Measurements from ENCODE around the gene GALNT12.

GALNT12 gene

GRCh38 chr9:98856982-98857381, 49.5 kb downstream of the GALNT12 start:
- Histone ChIP-seq H3K4me3 (ENCODE audit: insufficient read depth, low read depth, low read length) (no peak overlapping the region), H3K27ac (ENCODE audit: insufficient read depth, low read depth, low read length, poor library complexity, severe bottlenecking) (no peak overlapping the region), H3K9me3 (ENCODE audit: control insufficient read depth, low read length) (no peaks in the 10 kb centered on the region), H3K36me3 (ENCODE audit: control insufficient read depth, insufficient read depth, low read length) (no peaks in the 10 kb centered on the region), H3K4me1 (ENCODE audit: control insufficient read depth, insufficient read depth, low read length) (no peaks in the 10 kb centered on the region), H3K27me3 (ENCODE audit: control insufficient read depth, insufficient read depth, low read length, poor library complexity, severe bottlenecking) (no peaks in the 10 kb centered on the region)
- WGBS, 2 experiments: 92 to 94% methylated on average over 5 of the region's 5 CpGs

- no peaks in the 10 kb centered on the region for H3K36me3 ChIP-seq (ENCODE audit: control insufficient read depth, insufficient read depth, low read length)
- no peaks in the 10 kb centered on the region for H3K9me3 ChIP-seq (ENCODE audit: control insufficient read depth, low read length)
- 84 to 87% methylated on average over 5 of the region's 5 CpGs for WGBS, 2 experiments
- no peak overlapping the region for H3K27ac ChIP-seq (ENCODE audit: insufficient read depth, low read depth, low read length, poor library complexity, severe bottlenecking)
- no peaks in the 10 kb centered on the region for H3K27me3 ChIP-seq (ENCODE audit: control insufficient read depth, insufficient read depth, low read length, poor library complexity, severe bottlenecking)
- H3K4me1 ChIP-seq (ENCODE audit: control insufficient read depth, insufficient read depth, low read length): no peaks in the 10 kb centered on the region
- no peak overlapping the region for H3K4me3 ChIP-seq (ENCODE audit: insufficient read depth, low read depth, low read length)
These were observed 52.5 kb downstream of the GALNT12 start for GRCh38 chr9:98859941-98860340.

GRCh38 chr9:98860871-98861293, 53.4 kb downstream of the GALNT12 start:
- WGBS, 2 experiments: 72 to 77% methylated on average over 5 of the region's 5 CpGs
- H3K27ac ChIP-seq (ENCODE audit: insufficient read depth, low read depth, low read length, poor library complexity, severe bottlenecking): no peak overlapping the region
- H3K27me3 ChIP-seq (ENCODE audit: control insufficient read depth, insufficient read depth, low read length, poor library complexity, severe bottlenecking): no peaks in the 10 kb centered on the region
- no peak overlapping the region for H3K4me3 ChIP-seq (ENCODE audit: insufficient read depth, low read depth, low read length)
- no peaks in the 10 kb centered on the region for H3K36me3 ChIP-seq (ENCODE audit: control insufficient read depth, insufficient read depth, low read length)
- H3K4me1 ChIP-seq (ENCODE audit: control insufficient read depth, insufficient read depth, low read length): no peaks in the 10 kb centered on the region
- H3K9me3 ChIP-seq (ENCODE audit: control insufficient read depth, low read length): no peaks in the 10 kb centered on the region

- Histone ChIP-seq H3K27ac (ENCODE audit: insufficient read depth, low read depth, low read length, poor library complexity, severe bottlenecking) (no peak overlapping the region), H3K4me1 (ENCODE audit: control insufficient read depth, insufficient read depth, low read length) (no peaks in the 10 kb centered on the region), H3K27me3 (ENCODE audit: control insufficient read depth, insufficient read depth, low read length, poor library complexity, severe bottlenecking) (no peaks in the 10 kb centered on the region), H3K9me3 (ENCODE audit: control insufficient read depth, low read length) (no peaks in the 10 kb centered on the region), H3K36me3 (ENCODE audit: control insufficient read depth, insufficient read depth, low read length) (no peaks in the 10 kb centered on the region), H3K4me3 (ENCODE audit: insufficient read depth, low read depth, low read length) (no peak overlapping the region)
- 87 to 90% methylated on average over 7 to 8 of the region's 8 CpGs for WGBS, 2 experiments
These were observed 54.5 kb downstream of the GALNT12 start for GRCh38 chr9:98861781-98862504.

- Histone ChIP-seq H3K27me3 (ENCODE audit: control insufficient read depth, insufficient read depth, low read length, poor library complexity, severe bottlenecking) (no peaks in the 10 kb centered on the region), H3K36me3 (ENCODE audit: control insufficient read depth, insufficient read depth, low read length) (no peaks in the 10 kb centered on the region), H3K9me3 (ENCODE audit: control insufficient read depth, low read length) (no peaks in the 10 kb centered on the region), H3K27ac (ENCODE audit: insufficient read depth, low read depth, low read length, poor library complexity, severe bottlenecking) (no peak overlapping the region), H3K4me3 (ENCODE audit: insufficient read depth, low read depth, low read length) (no peak overlapping the region), H3K4me1 (ENCODE audit: control insufficient read depth, insufficient read depth, low read length) (no peaks in the 10 kb centered on the region)
- 88% methylated on average over 4 of the region's 4 CpGs for WGBS, 2 experiments
These were observed 55.5 kb downstream of the GALNT12 start for GRCh38 chr9:98862936-98863335.

- Histone ChIP-seq H3K36me3 (ENCODE audit: control insufficient read depth, insufficient read depth, low read length) (no peaks in the 10 kb centered on the region), H3K4me1 (ENCODE audit: control insufficient read depth, insufficient read depth, low read length) (no peaks in the 10 kb centered on the region), H3K9me3 (ENCODE audit: control insufficient read depth, low read length) (peaks cover 3% of the 10 kb centered on the region), H3K27me3 (ENCODE audit: control insufficient read depth, insufficient read depth, low read length, poor library complexity, severe bottlenecking) (no peaks in the 10 kb centered on the region), H3K27ac (ENCODE audit: insufficient read depth, low read depth, low read length, poor library complexity, severe bottlenecking) (no peak overlapping the region), H3K4me3 (ENCODE audit: insufficient read depth, low read depth, low read length) (no peak overlapping the region)
- WGBS, 2 experiments: 94 to 95% methylated on average over 7 of the region's 7 CpGs
These were observed 57.1 kb downstream of the GALNT12 start for GRCh38 chr9:98864281-98865174.

GRCh38 chr9:98865284-98865875, 57.9 kb downstream of the GALNT12 start:
- Histone ChIP-seq H3K4me1 (ENCODE audit: control insufficient read depth, insufficient read depth, low read length) (no peaks in the 10 kb centered on the region), H3K4me3 (ENCODE audit: insufficient read depth, low read depth, low read length) (no peak overlapping the region), H3K27me3 (ENCODE audit: control insufficient read depth, insufficient read depth, low read length, poor library complexity, severe bottlenecking) (no peaks in the 10 kb centered on the region), H3K36me3 (ENCODE audit: control insufficient read depth, insufficient read depth, low read length) (no peaks in the 10 kb centered on the region), H3K9me3 (ENCODE audit: control insufficient read depth, low read length) (peaks cover 3% of the 10 kb centered on the region), H3K27ac (ENCODE audit: insufficient read depth, low read depth, low read length, poor library complexity, severe bottlenecking) (no peak overlapping the region)
- 94 to 95% methylated on average over 5 of the region's 5 CpGs for WGBS, 2 experiments

- no peaks in the 10 kb centered on the region for H3K4me1 ChIP-seq (ENCODE audit: control insufficient read depth, insufficient read depth, low read length)
- H3K36me3 ChIP-seq (ENCODE audit: control insufficient read depth, insufficient read depth, low read length): no peaks in the 10 kb centered on the region
- no peak overlapping the region for H3K27ac ChIP-seq (ENCODE audit: insufficient read depth, low read depth, low read length, poor library complexity, severe bottlenecking)
- H3K27me3 ChIP-seq (ENCODE audit: control insufficient read depth, insufficient read depth, low read length, poor library complexity, severe bottlenecking): no peaks in the 10 kb centered on the region
- H3K4me3 ChIP-seq (ENCODE audit: insufficient read depth, low read depth, low read length): no peak overlapping the region
- 76 to 86% methylated on average over 6 of the region's 6 CpGs for WGBS, 2 experiments
- H3K9me3 ChIP-seq (ENCODE audit: control insufficient read depth, low read length): peaks cover 3% of the 10 kb centered on the region
These were observed 59.1 kb downstream of the GALNT12 start for GRCh38 chr9:98866435-98867102.

- H3K9me3 ChIP-seq (ENCODE audit: control insufficient read depth, low read length): peaks cover 3% of the 10 kb centered on the region
- H3K4me3 ChIP-seq (ENCODE audit: insufficient read depth, low read depth, low read length): no peak overlapping the region
- no peaks in the 10 kb centered on the region for H3K4me1 ChIP-seq (ENCODE audit: control insufficient read depth, insufficient read depth, low read length)
- H3K27ac ChIP-seq (ENCODE audit: insufficient read depth, low read depth, low read length, poor library complexity, severe bottlenecking): no peak overlapping the region
- WGBS, 2 experiments: 91 to 95% methylated on average over 1 of the region's 1 CpG
- no peaks in the 10 kb centered on the region for H3K27me3 ChIP-seq (ENCODE audit: control insufficient read depth, insufficient read depth, low read length, poor library complexity, severe bottlenecking)
- no peaks in the 10 kb centered on the region for H3K36me3 ChIP-seq (ENCODE audit: control insufficient read depth, insufficient read depth, low read length)
These were observed 59.6 kb downstream of the GALNT12 start for GRCh38 chr9:98867103-98867428.
